ENCODE measurements around the gene CAPZA2. TPM values are rescaled to one million over a fixed set of nuclear protein-coding genes. Genes with fewer than 3 reads are reported as not detected.
A peak's percentile ranks its signal among the peaks of the same experiment; 100 is the strongest.

Gene CAPZA2
- total and polyA plus RNA-seq, 10 of the 15 experiments (the other 5 are each of a cell fraction or from before 2014, with no cell fraction given), result 50.0 to 379 (median 117) TPM

GRCh38 chr7:116955801-116956476 lies 93.6 kb downstream of the CAPZA2 start (continued):
- no peak for TF ChIP-seq LARP7 (IDR thresholded peaks at IDR 0.05)
- TF ChIP-seq BRCA1 (IDR thresholded peaks at IDR 0.05; ENCODE audit: low read depth, low read length), result no peak
- TF ChIP-seq SREBF2 (IDR thresholded peaks at IDR 0.05; ENCODE audit: low read length), result no peak
- no peak for TF ChIP-seq FOS (IDR thresholded peaks at IDR 0.05; ENCODE audit: borderline replicate concordance, extremely low read depth, insufficient read length)
- peak; percentile 18; the same call in 1 of the 2 replicates for TF ChIP-seq ZBTB40 (IDR thresholded peaks at IDR 0.05; ENCODE audit: borderline replicate concordance)
- no peak for TF ChIP-seq KAT2A (conservative IDR thresholded peaks at IDR 0.05; ENCODE audit: control insufficient read depth, low read depth, low read length)
- no peak for TF ChIP-seq POLR2AphosphoS5 (IDR thresholded peaks at IDR 0.05; ENCODE audit: low read length)
- TF ChIP-seq CUX1 (IDR thresholded peaks at IDR 0.05; ENCODE audit: insufficient replicate concordance, low read depth, low read length), result peak; percentile 3
- no peak for TF ChIP-seq CHD4 (IDR thresholded peaks at IDR 0.05)
- no peak for TF ChIP-seq FOXK2 (IDR thresholded peaks at IDR 0.05)
- no peak; the same call in 1 of the 2 replicates for TF ChIP-seq NKRF (conservative IDR thresholded peaks at IDR 0.05)
- peak; percentile 41; the same call in 1 of the 2 replicates for TF ChIP-seq TAF1 (IDR thresholded peaks at IDR 0.05; ENCODE audit: borderline replicate concordance, low read depth, low read length)
- no peak for TF ChIP-seq ESRRA (IDR thresholded peaks at IDR 0.05; ENCODE audit: low read length)
- no peak; the same call in 1 of the 2 replicates for TF ChIP-seq USF2 (IDR thresholded peaks at IDR 0.05; ENCODE audit: borderline replicate concordance, low read depth, low read length)
- TF ChIP-seq CBFB (IDR thresholded peaks at IDR 0.05; ENCODE audit: low read depth), result no peak
- peak; percentile 87 for TF ChIP-seq SPI1 (IDR thresholded peaks at IDR 0.05; ENCODE audit: borderline replicate concordance, insufficient read depth, low read depth, low read length)
- TF ChIP-seq HDAC2 (IDR thresholded peaks at IDR 0.05), result no peak
- TF ChIP-seq CHD2 (IDR thresholded peaks at IDR 0.05; ENCODE audit: borderline replicate concordance, low read depth, low read length), result peak; percentile 70; the same call in 1 of the 2 replicates
- no peak for TF ChIP-seq HCFC1 (IDR thresholded peaks at IDR 0.05; ENCODE audit: low read length)

All from GM12878 (cell line).